Smooth muscle cell of the brain vasculature (primary cell): ENCODE results near the gene TICAM1.

Source experiments
- DNase-seq: peaks from one replicate; pipeline ENCODE4 v3.0.0-alpha.2; 2012; ENCODE audit warnings: low read depth, low spot score

TICAM1 gene

GRCh38 chr19:4772566-4772965, 58.9 kb downstream of the TICAM1 start:
- DNase-seq, result no peak

GRCh38 chr19:4768934-4769777, 62.4 kb downstream of the TICAM1 start:
- peak; percentile 67 for DNase-seq
